AG04449 (cell line): ENCODE data around the gene CDC27.
"Not testable (repeated sequence)": the region's sequence is repeated elsewhere in the genome, so short reads cannot be mapped to it uniquely, and the experiment has no call there.

Source experiments
- CTCF ChIA-PET: fragments of 350-600 bp; formaldehyde crosslinking; extraction: SDS; loops from one replicate; lab custom pipeline; 2021; ENCODE audit warnings: antibody characterized with exemption; lab: Yijun Ruan, JAX
- POLR2A ChIA-PET: fragments of 400-600, 350-600 bp; formaldehyde crosslinking; extraction: SDS; loops from one replicate; lab custom pipeline; 2020; ENCODE audit warnings: antibody characterized with exemption, inconsistent platforms; lab: Yijun Ruan, JAX
- DNase-seq: peaks from one replicate; pipeline ENCODE4 v3.0.0-alpha.2; 2010; ENCODE audit warnings: low read depth, low spot score
- H3K4me3 ChIP-seq: 2 replicates; pipeline ENCODE4 v1.5.1; 2011; ENCODE audit warnings: low read depth, mild to moderate bottlenecking, control low read depth, low read length
- CTCF ChIP-seq: IDR thresholded peaks from one replicate; pipeline ENCODE4 v1.5.1; 2011; ENCODE audit warnings: mild to moderate bottlenecking, moderate library complexity, low read length, control low read depth, inconsistent platforms; ENCODE audit not compliant: insufficient read depth; ENCODE audit errors: missing control alignments

Gene CDC27

GRCh38 chr17:47170710-47171109 is 18.4 kb downstream of the CDC27 start:
- no peak for TF ChIP-seq CTCF
- no peak for DNase-seq
- H3K4me3 ChIP-seq, result no peak overlapping the region
- POLR2A ChIA-PET, result no interaction called here
- CTCF ChIA-PET, result interaction anchor here (0.9 kb wide), 1 partner anchor 24 kb away, joined by 3 read pairs; no protein-coding TSS in a partner anchor

- POLR2A ChIA-PET, result not testable (repeated sequence)
- CTCF ChIA-PET, result interaction anchor here (1.1 to 1.2 kb wide), 2 partner anchors 8 to 226 kb away, joined by 3 read pairs; no protein-coding TSS in a partner anchor
These were observed 20.2 kb downstream of the CDC27 start for GRCh38 chr17:47168896-47169295.

GRCh38 chr17:47166854-47167253 is 22.2 kb downstream of the CDC27 start:
- POLR2A ChIA-PET, result not testable (repeated sequence)

More at GRCh38 chr17:47168896-47169295, 20.2 kb downstream of the CDC27 start:
- not testable (repeated sequence) for DNase-seq, H3K4me3 ChIP-seq

GRCh38 chr17:47165137-47165536 is 24.0 kb downstream of the CDC27 start:
- TF ChIP-seq CTCF, result no peak
- POLR2A ChIA-PET, result no interaction called here
- no peak overlapping the region for H3K4me3 ChIP-seq
- DNase-seq, result no peak
- CTCF ChIA-PET, result no interaction called here

More at GRCh38 chr17:47166854-47167253, 22.2 kb downstream of the CDC27 start:
- DNase-seq, CTCF ChIA-PET, H3K4me3 ChIP-seq: not testable (repeated sequence)

GRCh38 chr17:47164263-47164662 is 24.8 kb downstream of the CDC27 start:
- no peak for DNase-seq
- ChIA-PET POLR2A (no interaction called here), CTCF (no interaction called here)
- no peak overlapping the region for H3K4me3 ChIP-seq
- TF ChIP-seq CTCF, result no peak

GRCh38 chr17:47162013-47162622 is 27.0 kb downstream of the CDC27 start:
- CTCF ChIA-PET, result interaction anchor here (0.8 to 1.1 kb wide), 2 partner anchors 12 to 154 kb away, joined by 3 read pairs; no protein-coding TSS in a partner anchor

More at GRCh38 chr17:47162013-47162622, 27.0 kb downstream of the CDC27 start:
- H3K4me3 ChIP-seq, result no peak overlapping the region
- POLR2A ChIA-PET, result no interaction called here
- no peak for DNase-seq
- TF ChIP-seq CTCF, result no peak
